Neuron (in vitro differentiated cells): ENCODE data around the gene MEP1A.

Source experiments
- H2AFZ ChIP-seq: one replicate; pipeline ENCODE4 v1.6.1; 2013; ENCODE audit warnings: low read depth, mild to moderate bottlenecking, inconsistent platforms, low read length, moderate library complexity
- H3K27me3 ChIP-seq: one replicate; pipeline ENCODE4 v1.6.1; 2013; ENCODE audit warnings: low read length; ENCODE audit not compliant: insufficient read depth
- H3K36me3 ChIP-seq: one replicate; pipeline ENCODE4 v1.6.1; 2013; ENCODE audit warnings: low read length; ENCODE audit not compliant: insufficient read depth
- H3K4me1 ChIP-seq: one replicate; pipeline ENCODE4 v1.6.1; 2013; ENCODE audit warnings: low read length; ENCODE audit not compliant: insufficient read depth
- H3K4me3 ChIP-seq: 2 replicates; pipeline ENCODE4 v1.5.1; 2013; ENCODE audit warnings: mild to moderate bottlenecking, low read length, moderate library complexity
- H3K9me3 ChIP-seq: one replicate; pipeline ENCODE4 v1.6.1; 2013; ENCODE audit warnings: low read length

The MEP1A gene

DNA sequence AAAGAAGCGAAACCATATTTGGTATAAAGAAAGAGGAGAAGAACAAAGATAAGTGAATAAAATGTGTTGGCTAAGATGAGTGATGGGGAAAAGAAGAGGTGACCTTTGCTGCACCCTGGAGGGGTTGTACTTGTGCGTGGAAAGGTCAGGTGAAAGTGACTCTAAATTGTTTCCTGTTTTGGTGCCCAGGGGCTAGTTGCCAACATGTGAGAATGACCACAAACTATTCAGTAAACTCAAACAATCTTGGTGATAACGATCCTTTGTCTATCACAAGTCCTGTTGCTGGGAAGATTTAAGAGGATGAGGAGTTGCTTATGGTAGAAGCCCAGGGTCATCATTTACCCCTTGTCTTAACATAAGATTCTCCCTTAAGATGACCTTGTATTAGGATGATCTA lies 70.6 kb downstream of the MEP1A start:
- no peak overlapping the region for H3K4me3 ChIP-seq
- no peaks in the 10 kb centered on the region for H3K27me3 ChIP-seq
- no peaks in the 10 kb centered on the region for H3K4me1 ChIP-seq
- no peaks in the 10 kb centered on the region for H3K36me3 ChIP-seq
- no peak overlapping the region for H2AFZ ChIP-seq
- H3K9me3 ChIP-seq: no peaks in the 10 kb centered on the region

DNA sequence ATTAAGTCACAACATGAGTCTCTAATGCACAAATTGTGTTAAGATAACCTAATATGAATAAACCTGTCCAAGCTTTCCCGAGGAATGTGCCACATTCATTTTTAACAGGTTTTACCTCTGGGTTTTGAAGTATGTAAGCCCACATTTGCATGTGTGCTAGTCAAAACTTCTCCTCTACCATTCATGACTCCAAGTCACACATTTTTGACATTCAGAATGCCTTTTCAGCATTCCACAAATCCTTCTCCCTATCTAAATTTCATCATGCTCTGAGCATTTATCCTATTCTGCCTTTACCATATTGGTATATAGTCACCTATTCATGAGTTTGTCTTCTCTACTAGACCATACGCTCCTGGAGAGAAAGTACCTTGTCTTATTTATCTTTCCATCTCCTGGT lies 72.0 kb downstream of the MEP1A start:
- Histone ChIP-seq H3K36me3 (no peaks in the 10 kb centered on the region), H3K4me3 (no peak overlapping the region), H3K27me3 (no peaks in the 10 kb centered on the region), H3K9me3 (no peaks in the 10 kb centered on the region), H3K4me1 (no peaks in the 10 kb centered on the region), H2AFZ (no peak overlapping the region)

DNA sequence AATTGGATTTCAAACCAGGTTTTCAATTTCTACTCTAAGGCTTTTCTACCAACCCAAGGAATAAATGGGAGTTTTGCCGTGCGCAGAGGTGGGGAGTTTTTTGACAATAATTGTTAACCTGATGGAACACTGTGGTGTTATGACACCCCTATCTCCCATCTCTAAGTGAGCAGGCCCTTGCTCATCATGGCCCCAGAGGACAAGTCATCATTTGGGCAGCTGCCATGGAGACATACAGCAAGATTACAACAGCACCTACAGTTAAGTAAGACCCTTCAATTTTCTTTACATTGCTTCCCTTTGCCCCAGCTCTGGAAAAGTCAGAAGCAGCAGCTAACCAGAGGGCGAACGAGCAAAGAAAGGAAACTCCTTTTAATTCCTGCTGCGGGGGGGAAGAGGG lies 74.2 kb downstream of the MEP1A start:
- no peaks in the 10 kb centered on the region for H3K27me3 ChIP-seq
- no peaks in the 10 kb centered on the region for H3K4me1 ChIP-seq
- H2AFZ ChIP-seq: no peak overlapping the region
- H3K4me3 ChIP-seq: no peak overlapping the region
- H3K9me3 ChIP-seq: no peaks in the 10 kb centered on the region
- no peaks in the 10 kb centered on the region for H3K36me3 ChIP-seq

DNA sequence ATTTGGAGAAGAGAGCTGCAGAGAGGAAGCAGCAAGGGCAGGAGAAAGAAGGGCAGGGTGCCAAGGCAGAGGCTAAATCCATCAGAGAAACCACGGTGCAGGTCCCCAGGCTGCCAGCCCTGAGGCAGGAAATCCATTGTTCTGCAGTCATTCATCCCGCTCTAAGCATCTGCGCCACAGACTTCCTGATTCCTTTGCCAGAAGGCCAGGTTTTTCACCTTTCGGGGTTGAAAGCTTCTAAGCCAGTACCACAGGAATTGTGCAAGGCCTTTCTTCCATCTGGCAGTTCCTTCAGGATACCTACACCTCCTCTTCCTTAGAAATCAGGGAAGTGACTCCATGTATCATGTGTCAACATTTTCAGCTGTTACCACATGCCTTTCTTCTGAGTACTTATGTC lies 82.9 kb downstream of the MEP1A start:
- no peaks in the 10 kb centered on the region for H3K36me3 ChIP-seq

DNA sequence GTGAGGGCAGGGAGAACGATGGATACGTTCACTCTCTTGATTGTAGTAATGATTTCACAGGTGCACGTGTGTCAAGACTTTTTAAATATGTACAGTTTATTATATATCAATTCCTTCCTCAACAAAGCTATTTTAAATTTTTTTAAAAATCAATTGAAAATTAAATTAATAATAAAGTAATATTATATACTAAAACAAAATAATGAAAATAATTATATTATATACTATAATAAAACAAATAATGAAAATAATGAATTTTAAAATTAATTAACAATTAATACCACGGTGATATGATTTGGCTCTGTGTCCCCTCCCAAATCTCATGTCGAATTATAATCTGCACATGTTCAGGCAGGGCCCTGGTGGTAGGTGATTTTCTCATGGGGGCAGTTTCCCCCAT lies 85.8 kb downstream of the MEP1A start:
- no peaks in the 10 kb centered on the region for H3K27me3 ChIP-seq
- H3K4me1 ChIP-seq: no peaks in the 10 kb centered on the region
- H2AFZ ChIP-seq: no peak overlapping the region
- no peak overlapping the region for H3K4me3 ChIP-seq
- no peaks in the 10 kb centered on the region for H3K36me3 ChIP-seq
- H3K9me3 ChIP-seq: no peaks in the 10 kb centered on the region

More for the DNA sequence above, 82.9 kb downstream of the MEP1A start:
- H3K4me1 ChIP-seq: no peaks in the 10 kb centered on the region
- no peaks in the 10 kb centered on the region for H3K27me3 ChIP-seq
- H3K4me3 ChIP-seq: no peak overlapping the region
- H3K9me3 ChIP-seq: no peaks in the 10 kb centered on the region
- H2AFZ ChIP-seq: no peak overlapping the region

DNA sequence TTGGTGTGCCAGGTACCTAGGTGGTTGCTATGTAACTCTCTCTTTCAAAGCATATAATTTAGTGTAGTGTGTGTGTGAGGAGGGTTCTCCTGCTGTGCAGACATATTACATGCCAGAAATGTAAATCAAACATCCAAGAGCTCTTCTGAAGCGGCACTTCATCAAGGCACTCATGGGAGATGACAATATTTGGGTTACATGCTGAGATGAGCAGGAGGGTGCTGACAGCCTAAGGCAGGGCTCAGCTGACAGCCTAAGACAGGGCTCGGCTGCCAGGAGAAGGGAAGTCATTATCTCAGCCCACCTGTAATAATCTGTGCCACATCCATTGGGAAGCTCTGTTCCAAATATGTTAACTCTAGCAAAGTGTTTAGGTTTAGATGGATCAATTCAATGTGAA lies 89.5 kb downstream of the MEP1A start:
- Histone ChIP-seq H2AFZ (no peak overlapping the region), H3K4me1 (no peaks in the 10 kb centered on the region), H3K27me3 (no peaks in the 10 kb centered on the region), H3K9me3 (no peaks in the 10 kb centered on the region), H3K36me3 (no peaks in the 10 kb centered on the region), H3K4me3 (no peak overlapping the region)

DNA sequence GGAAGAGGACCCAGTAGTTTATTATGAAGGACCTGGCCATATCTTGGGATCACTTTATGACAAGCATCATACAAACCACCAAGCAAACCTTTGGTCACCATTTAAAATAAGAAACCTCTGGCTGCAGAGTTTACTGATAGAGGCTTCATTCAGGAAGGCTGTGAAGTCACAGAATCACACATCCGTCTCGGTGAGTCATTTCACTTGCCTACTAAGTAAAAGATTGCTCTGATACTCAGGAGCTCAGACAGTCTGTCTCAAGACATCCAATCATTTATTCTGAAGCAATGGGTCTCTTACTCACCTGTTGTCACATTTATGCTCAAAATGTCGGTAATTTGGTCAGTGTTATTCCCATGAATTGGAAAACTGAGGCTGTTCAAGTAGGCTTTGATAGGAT lies 94.8 kb downstream of the MEP1A start:
- H3K9me3 ChIP-seq: no peaks in the 10 kb centered on the region
- no peak overlapping the region for H2AFZ ChIP-seq
- H3K36me3 ChIP-seq: no peaks in the 10 kb centered on the region
- no peaks in the 10 kb centered on the region for H3K27me3 ChIP-seq
- no peaks in the 10 kb centered on the region for H3K4me1 ChIP-seq
- H3K4me3 ChIP-seq: no peak overlapping the region

DNA sequence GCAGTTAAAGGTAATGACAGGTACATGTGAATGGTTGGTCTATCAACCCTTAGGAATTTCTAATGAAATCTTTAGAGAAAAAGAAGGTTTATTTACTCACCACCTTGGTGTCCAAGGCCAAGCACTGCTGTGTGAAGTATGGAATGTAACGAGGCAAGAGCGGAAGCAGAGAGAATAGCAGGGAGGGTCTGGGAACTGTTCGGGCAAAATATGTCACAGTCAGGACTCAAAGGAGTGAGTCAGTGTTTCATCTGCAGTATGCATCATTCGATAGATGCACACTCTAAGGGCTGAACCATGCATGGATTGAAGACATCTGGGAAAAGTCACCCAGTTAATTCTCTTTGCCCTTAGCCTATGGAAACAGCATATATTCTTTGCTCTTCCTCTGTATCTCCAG lies 95.4 kb downstream of the MEP1A start:
- no peak overlapping the region for H3K4me3 ChIP-seq
- H3K27me3 ChIP-seq: no peaks in the 10 kb centered on the region
- no peak overlapping the region for H2AFZ ChIP-seq
- no peaks in the 10 kb centered on the region for H3K4me1 ChIP-seq
- no peaks in the 10 kb centered on the region for H3K9me3 ChIP-seq
- H3K36me3 ChIP-seq: no peaks in the 10 kb centered on the region
